AG04449 (cell line): ENCODE measurements around the gene TPCN2.

ENCODE experiments used
- CTCF ChIA-PET: fragments of 350-600 bp; formaldehyde crosslinking; extraction: SDS; loops from one replicate; lab custom pipeline; 2021; ENCODE audit warnings: antibody characterized with exemption; lab: Yijun Ruan, JAX
- POLR2A ChIA-PET: fragments of 400-600, 350-600 bp; formaldehyde crosslinking; extraction: SDS; loops from one replicate; lab custom pipeline; 2020; ENCODE audit warnings: antibody characterized with exemption, inconsistent platforms; lab: Yijun Ruan, JAX
- DNase-seq: peaks from one replicate; pipeline ENCODE4 v3.0.0-alpha.2; 2010; ENCODE audit warnings: low read depth, low spot score
- H3K4me3 ChIP-seq: 2 replicates; pipeline ENCODE4 v1.5.1; 2011; ENCODE audit warnings: low read depth, mild to moderate bottlenecking, control low read depth, low read length
- TF ChIP-seq, protein P1 (sequence below): IDR thresholded peaks from one replicate; pipeline ENCODE4 v1.5.1; 2011; ENCODE audit warnings: mild to moderate bottlenecking, moderate library complexity, low read length, control low read depth, inconsistent platforms; ENCODE audit not compliant: insufficient read depth; ENCODE audit errors: missing control alignments

The TPCN2 gene

DNA sequence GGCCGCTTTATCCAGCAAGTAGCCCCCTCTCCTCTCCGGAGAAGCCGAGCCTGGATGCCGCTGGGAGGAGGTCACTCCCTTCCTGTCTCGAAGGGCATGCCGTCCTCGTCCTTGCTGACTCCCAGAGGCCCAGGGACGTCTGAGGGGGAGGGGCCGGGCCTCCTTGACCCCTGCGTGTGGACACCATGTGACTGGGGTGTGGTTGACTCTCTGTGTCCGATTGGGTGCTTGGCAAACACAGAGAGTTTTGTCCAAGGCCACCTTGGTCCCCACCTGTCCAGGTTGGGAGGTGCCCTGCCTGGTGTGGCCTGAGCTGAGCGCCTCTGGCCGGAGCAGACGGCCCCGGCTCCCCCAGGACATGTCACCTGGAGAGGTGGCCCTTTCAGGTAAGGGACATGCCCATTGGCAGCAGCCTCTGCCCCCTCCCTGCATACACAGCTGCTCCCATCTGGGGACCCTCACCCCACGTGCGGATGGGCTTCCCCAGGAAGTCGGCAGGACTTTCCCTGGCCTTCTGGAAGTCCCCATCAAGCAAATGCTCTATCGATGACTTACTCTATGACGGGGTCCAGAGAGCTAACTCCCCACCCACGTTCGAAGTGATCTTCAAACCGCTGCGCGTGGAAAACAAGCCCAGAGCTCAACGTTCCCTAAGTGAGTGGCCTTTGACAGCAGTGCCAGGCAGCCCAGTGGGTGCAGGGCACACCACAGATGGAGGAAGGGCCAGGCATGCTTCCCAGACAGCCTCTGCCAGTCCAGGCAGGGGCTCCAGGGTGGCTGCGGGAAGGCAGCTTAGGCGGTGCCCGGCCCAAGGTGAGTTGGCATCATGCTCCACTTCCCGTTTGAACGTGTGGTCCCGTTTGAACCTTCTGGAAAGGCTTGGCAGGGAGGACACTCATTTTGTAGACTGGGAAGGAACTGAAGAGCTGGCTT is 106.8 kb downstream of the TPCN2 start, which contains the start of gene SMIM38:
Gene SMIM38 (plus strand): TSS at position 634 of the 933 bp plus-strand sequence. CDS start 1,912 bp downstream, outside the sequence.
- TF ChIP-seq, protein P1, sequence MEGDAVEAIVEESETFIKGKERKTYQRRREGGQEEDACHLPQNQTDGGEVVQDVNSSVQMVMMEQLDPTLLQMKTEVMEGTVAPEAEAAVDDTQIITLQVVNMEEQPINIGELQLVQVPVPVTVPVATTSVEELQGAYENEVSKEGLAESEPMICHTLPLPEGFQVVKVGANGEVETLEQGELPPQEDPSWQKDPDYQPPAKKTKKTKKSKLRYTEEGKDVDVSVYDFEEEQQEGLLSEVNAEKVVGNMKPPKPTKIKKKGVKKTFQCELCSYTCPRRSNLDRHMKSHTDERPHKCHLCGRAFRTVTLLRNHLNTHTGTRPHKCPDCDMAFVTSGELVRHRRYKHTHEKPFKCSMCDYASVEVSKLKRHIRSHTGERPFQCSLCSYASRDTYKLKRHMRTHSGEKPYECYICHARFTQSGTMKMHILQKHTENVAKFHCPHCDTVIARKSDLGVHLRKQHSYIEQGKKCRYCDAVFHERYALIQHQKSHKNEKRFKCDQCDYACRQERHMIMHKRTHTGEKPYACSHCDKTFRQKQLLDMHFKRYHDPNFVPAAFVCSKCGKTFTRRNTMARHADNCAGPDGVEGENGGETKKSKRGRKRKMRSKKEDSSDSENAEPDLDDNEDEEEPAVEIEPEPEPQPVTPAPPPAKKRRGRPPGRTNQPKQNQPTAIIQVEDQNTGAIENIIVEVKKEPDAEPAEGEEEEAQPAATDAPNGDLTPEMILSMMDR, result no peak
- no peak within 1 kb of the TSS for H3K4me3 ChIP-seq
- no peak for DNase-seq
- ChIA-PET CTCF (interaction anchor here (1.9 to 2.6 kb wide), 3 partner anchors 24 to 515 kb away, joined by 4 to 19 read pairs (median 6); no protein-coding TSS in a partner anchor), POLR2A (no interaction called here)

DNA sequence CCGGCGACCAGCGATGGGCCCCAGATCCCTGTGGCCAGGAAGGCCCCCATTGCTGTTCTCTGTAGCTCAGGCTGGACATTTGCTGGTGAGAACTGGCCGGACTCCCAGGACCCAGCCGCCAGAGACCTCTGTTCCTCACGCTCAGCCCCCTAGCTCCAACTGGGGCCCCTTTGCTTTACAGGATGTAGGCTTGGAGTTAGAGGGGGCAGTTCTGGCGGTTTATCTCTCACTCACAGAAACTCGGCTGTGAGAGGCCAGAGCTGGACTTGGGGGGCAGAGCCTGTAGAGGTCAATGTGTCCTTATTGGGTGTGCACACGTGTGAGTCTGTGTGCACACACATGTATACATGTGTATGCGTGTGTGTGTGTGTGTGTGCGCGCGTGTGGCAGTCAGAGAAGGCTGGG is 107.5 kb downstream of the TPCN2 start:
- POLR2A ChIA-PET, result no interaction called here
- TF ChIP-seq, protein P1, result no peak
- DNase-seq, result no peak
- CTCF ChIA-PET, result interaction anchor here (1.3 to 2.6 kb wide), 4 partner anchors 10 to 514 kb away, joined by 4 to 19 read pairs (median 6); no protein-coding TSS in a partner anchor
- no peak overlapping the region for H3K4me3 ChIP-seq

- TF ChIP-seq, protein P1, result no peak
- POLR2A ChIA-PET, result no interaction called here
- DNase-seq, result no peak
- H3K4me3 ChIP-seq, result no peak overlapping the region
- CTCF ChIA-PET, result interaction anchor here (1.3 to 2.6 kb wide), 4 partner anchors 9 to 514 kb away, joined by 4 to 19 read pairs (median 6); no protein-coding TSS in a partner anchor
These were observed 108.0 kb downstream of the TPCN2 start for GRCh38 chr11:69156673-69157155.

GRCh38 chr11:69157156-69157821 is 108.6 kb downstream of the TPCN2 start:
- TF ChIP-seq, protein P1, result no peak
- ChIA-PET CTCF (interaction anchor here (1.1 to 3.4 kb wide), 5 partner anchors 9 to 486 kb away, joined by 3 to 19 read pairs (median 6); no protein-coding TSS in a partner anchor), POLR2A (interaction anchor here (0.7 kb wide), 1 partner anchor 517 kb away, joined by 4 read pairs; no protein-coding TSS in a partner anchor)
- H3K4me3 ChIP-seq, result no peak overlapping the region
- no peak for DNase-seq

DNA sequence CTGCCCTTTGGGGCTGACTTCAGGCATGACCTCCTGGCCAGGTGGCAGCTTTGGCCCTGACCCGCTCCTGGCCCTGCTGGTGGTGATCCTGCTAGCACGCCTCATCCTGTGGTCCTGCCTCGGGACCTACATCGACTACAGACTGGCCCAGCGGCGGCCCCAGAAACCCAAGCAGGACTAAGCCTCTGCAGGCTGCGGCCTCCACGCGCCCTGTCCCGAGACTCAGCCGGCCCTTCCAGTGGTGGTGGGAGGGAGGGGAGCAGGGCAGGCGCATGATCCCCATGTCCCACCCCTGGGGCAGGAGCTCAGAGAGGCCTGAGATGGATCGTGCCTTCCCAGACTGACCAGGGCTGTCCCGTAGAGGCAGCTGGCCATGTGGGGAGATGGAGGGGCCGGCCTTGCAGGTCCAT is 109.1 kb downstream of the TPCN2 start:
- no peak for DNase-seq
- ChIA-PET POLR2A (interaction anchor here (0.7 kb wide), 1 partner anchor 517 kb away, joined by 4 read pairs; no protein-coding TSS in a partner anchor), CTCF (interaction anchor here (1.1 to 3.4 kb wide), 3 partner anchors 8 to 29 kb away, joined by 3 to 16 read pairs (median 6); no protein-coding TSS in a partner anchor)
- TF ChIP-seq, protein P1, result no peak
- no peak overlapping the region for H3K4me3 ChIP-seq
